Superior temporal gyrus (tissue), 1 donor: Measurements from ENCODE around the gene GRIK3.
A peak's percentile ranks its signal among the peaks of the same experiment; 100 is the strongest.

Experiments used
- DNase-seq: peaks from one replicate; pipeline ENCODE4 v3.0.0-alpha.2; 2016; ENCODE audit errors: extremely low spot score

The GRIK3 gene

GRCh38 chr1:36880155-36881067, 153.9 kb downstream of the GRIK3 start:
- DNase-seq: no peak

- no peak for DNase-seq
Observed at GRCh38 chr1:36879613-36880012, 154.7 kb downstream of the GRIK3 start.

GRCh38 chr1:36876990-36877389, 157.3 kb downstream of the GRIK3 start:
- DNase-seq: no peak

GRCh38 chr1:36874271-36875060, 159.8 kb downstream of the GRIK3 start:
- DNase-seq: peak; percentile 25

GRCh38 chr1:36872858-36873257, 161.5 kb downstream of the GRIK3 start:
- no peak for DNase-seq

GRCh38 chr1:36872126-36872754, 162.1 kb downstream of the GRIK3 start:
- DNase-seq: no peak

GRCh38 chr1:36871146-36871971, 163.0 kb downstream of the GRIK3 start:
- peak; percentile 70 for DNase-seq

GRCh38 chr1:36869826-36870225, 164.5 kb downstream of the GRIK3 start:
- no peak for DNase-seq

- DNase-seq: no peak
Observed at GRCh38 chr1:36869054-36869453, 165.3 kb downstream of the GRIK3 start.

- DNase-seq: no peak
Observed at GRCh38 chr1:36867575-36867974, 166.7 kb downstream of the GRIK3 start.

- no peak for DNase-seq
Observed at GRCh38 chr1:36866169-36866814, 168.0 kb downstream of the GRIK3 start.

- DNase-seq: no peak
Observed at GRCh38 chr1:36865602-36865900, 168.8 kb downstream of the GRIK3 start.

GRCh38 chr1:36864823-36865601, 169.3 kb downstream of the GRIK3 start:
- DNase-seq: peak; percentile 14

- DNase-seq: no peak
Observed at GRCh38 chr1:36864182-36864822, 170.0 kb downstream of the GRIK3 start.

GRCh38 chr1:36863500-36863899, 170.8 kb downstream of the GRIK3 start:
- DNase-seq: no peak

GRCh38 chr1:36863061-36863460, 171.3 kb downstream of the GRIK3 start:
- DNase-seq: no peak

GRCh38 chr1:36861375-36861774, 172.9 kb downstream of the GRIK3 start:
- no peak for DNase-seq

- no peak for DNase-seq
Observed at GRCh38 chr1:36859926-36860325, 174.4 kb downstream of the GRIK3 start.

GRCh38 chr1:36858981-36859380, 175.3 kb downstream of the GRIK3 start:
- DNase-seq: no peak

GRCh38 chr1:36858553-36858952, 175.8 kb downstream of the GRIK3 start:
- DNase-seq: no peak
